CD4-positive, alpha-beta T cell (primary cell): ENCODE measurements around the gene USP37. TPM values are rescaled to one million over a fixed set of nuclear protein-coding genes. Genes with fewer than 3 reads are reported as not detected.

Source experiments
- ATAC-seq: fragments of 200-7000 bp; cut with Tn5 transposase; one replicate; pipeline ENCODE4 v1.10.0; 2022; ENCODE audit warnings: mild to moderate bottlenecking; ENCODE audit not compliant: poor library complexity
- CTCF ChIA-PET: fragments of 350-600 bp; sonication (Branson Sonifier 250); formaldehyde crosslinking; loops from one replicate; lab custom pipeline; 2021; ENCODE audit warnings: antibody characterized with exemption, inconsistent platforms; lab: Charles Lee
- POLR2A ChIA-PET: fragments of 350-600 bp; sonication (Branson Sonifier 250); formaldehyde crosslinking; loops from one replicate; lab custom pipeline; 2021; ENCODE audit warnings: antibody characterized with exemption, inconsistent platforms; lab: Charles Lee
- DNase-seq, 14 experiments: peaks; one replicate each; pipeline ENCODE4 v3.0.0-alpha.2; 2013 to 2020; ENCODE audit warnings: mixed read lengths in 2 of 14
- H3K27ac ChIP-seq, 2 donors: one replicate each; pipeline versions ENCODE4 v1.5.1 to v1.7.0; 2013; ENCODE audit warnings: low read length in 2 of 2, low read depth in 1 of 2, mild to moderate bottlenecking in 1 of 2
- H3K27me3 ChIP-seq, 2 experiments: 1 replicate in 1 of 2; 2 replicates in 1 of 2; pipeline versions ENCODE4 v1.6.1 to v1.7.0; 2013; ENCODE audit warnings: low read length in 2 of 2, control low read depth in 1 of 2, mild to moderate bottlenecking in 1 of 2, moderate library complexity in 1 of 2; ENCODE audit not compliant: insufficient read depth in 2 of 2, control insufficient read depth in 1 of 2
- H3K36me3 ChIP-seq: one replicate; pipeline ENCODE4 v1.6.1; 2013; ENCODE audit warnings: low read length, control low read depth; ENCODE audit not compliant: insufficient read depth
- H3K4me1 ChIP-seq: one replicate; pipeline ENCODE4 v1.6.1; 2013; ENCODE audit warnings: low read length, control low read depth; ENCODE audit not compliant: insufficient read depth
- H3K4me3 ChIP-seq: one replicate; pipeline ENCODE4 v1.5.1; 2013; ENCODE audit warnings: mild to moderate bottlenecking, low read length, moderate library complexity
- H3K9me3 ChIP-seq, 2 experiments: 1 replicate in 1 of 2; 2 replicates in 1 of 2; pipeline versions ENCODE4 v1.6.1 to v1.7.0; 2013; ENCODE audit warnings: low read length in 2 of 2, mild to moderate bottlenecking in 2 of 2, control low read depth in 1 of 2, moderate library complexity in 1 of 2; ENCODE audit not compliant: control insufficient read depth in 1 of 2, insufficient read depth in 1 of 2
- H3K27ac Mint-ChIP-seq: one replicate; pipeline ENCODE4 v1.8.0; 2020; ENCODE audit warnings: mixed read lengths
- H3K27me3 Mint-ChIP-seq: one replicate; pipeline ENCODE4 v1.8.0; 2021; ENCODE audit warnings: mixed read lengths
- H3K36me3 Mint-ChIP-seq: one replicate; pipeline ENCODE4 v1.8.0; 2021; ENCODE audit warnings: low read depth, mixed read lengths
- H3K4me1 Mint-ChIP-seq: one replicate; pipeline ENCODE4 v1.8.0; 2021; ENCODE audit warnings: low read depth, mixed read lengths
- H3K4me3 Mint-ChIP-seq: one replicate; pipeline ENCODE4 v1.8.0; 2020; ENCODE audit warnings: mild to moderate bottlenecking, mixed read lengths
- H3K9me3 Mint-ChIP-seq: one replicate; pipeline ENCODE4 v1.8.0; 2020; ENCODE audit warnings: mixed read lengths
- intact Hi-C, 2 experiments: fragments of 100-400 bp; cut with DNase I in 1 of 2; cut with micrococcal nuclease in 1 of 2; formaldehyde crosslinking; loops; one replicate each; pipeline versions ENCODE4 v1.15.1 to v1.9.0; 2023 to 2025; cut with DNase I, micrococcal nuclease
- total RNA-seq, 174 experiments: library from RNA in 2 of 174; stranded (reverse) in 2 of 174; gene quantifications; one replicate each; pipeline ENCODE4 v1.2.3 and lab custom pipeline; 2021 to 2026
- TF ChIP-seq, protein P1 (sequence below): fragments of 200-600 bp; IDR thresholded peaks from one replicate; pipeline ENCODE4 v1.8.0; 2022; ENCODE audit warnings: antibody characterized with exemption, mild to moderate bottlenecking

The USP37 gene
- total RNA-seq, 2 experiments from 2014 or later: 20.2 to 24.4 TPM

DNA sequence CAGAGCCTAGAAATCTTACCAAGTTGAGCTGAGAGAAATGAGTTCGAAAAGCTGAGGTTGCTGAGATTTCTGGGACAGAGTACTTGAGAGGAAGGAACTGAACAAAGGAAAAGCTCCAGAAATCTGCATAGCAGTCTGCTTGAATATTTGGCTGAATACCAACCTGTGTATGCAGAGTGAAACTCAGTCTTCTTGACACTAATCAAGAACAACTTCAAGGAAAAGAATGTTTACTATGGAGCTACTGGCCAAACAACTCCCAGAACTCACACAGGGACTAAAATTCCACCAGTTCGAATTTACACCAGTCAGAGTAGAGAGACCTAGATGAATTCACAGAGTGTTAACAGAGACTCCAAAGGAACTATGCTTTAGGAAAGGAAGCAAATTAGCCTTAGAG lies 66.5 kb downstream of the USP37 start:
- Histone ChIP-seq H3K9me3 (no peaks in the 10 kb centered on the region), H3K4me1 (no peaks in the 10 kb centered on the region), H3K27ac (no peak overlapping the region), H3K4me3 (no peak overlapping the region), H3K27me3 (no peaks in the 10 kb centered on the region), H3K36me3 (peaks cover 36% of the 10 kb centered on the region)
- H3K36me3 Mint-ChIP-seq: peaks cover 63% of the 10 kb centered on the region
- H3K4me3 Mint-ChIP-seq: no peak overlapping the region
- H3K27me3 Mint-ChIP-seq: no peaks in the 10 kb centered on the region
- intact Hi-C loops: no loop called here
- ChIA-PET CTCF (interaction anchor here (0.9 kb wide), 1 partner anchor 226 kb away, joined by 3 read pairs; no protein-coding TSS in a partner anchor), POLR2A (interaction anchor here (1.0 kb wide), 1 partner anchor 17 kb away, joined by 3 read pairs; no protein-coding TSS in a partner anchor)
- no peaks in the 10 kb centered on the region for H3K9me3 Mint-ChIP-seq
- ATAC-seq (no peak), DNase-seq (no peak)
- TF ChIP-seq, protein P1, sequence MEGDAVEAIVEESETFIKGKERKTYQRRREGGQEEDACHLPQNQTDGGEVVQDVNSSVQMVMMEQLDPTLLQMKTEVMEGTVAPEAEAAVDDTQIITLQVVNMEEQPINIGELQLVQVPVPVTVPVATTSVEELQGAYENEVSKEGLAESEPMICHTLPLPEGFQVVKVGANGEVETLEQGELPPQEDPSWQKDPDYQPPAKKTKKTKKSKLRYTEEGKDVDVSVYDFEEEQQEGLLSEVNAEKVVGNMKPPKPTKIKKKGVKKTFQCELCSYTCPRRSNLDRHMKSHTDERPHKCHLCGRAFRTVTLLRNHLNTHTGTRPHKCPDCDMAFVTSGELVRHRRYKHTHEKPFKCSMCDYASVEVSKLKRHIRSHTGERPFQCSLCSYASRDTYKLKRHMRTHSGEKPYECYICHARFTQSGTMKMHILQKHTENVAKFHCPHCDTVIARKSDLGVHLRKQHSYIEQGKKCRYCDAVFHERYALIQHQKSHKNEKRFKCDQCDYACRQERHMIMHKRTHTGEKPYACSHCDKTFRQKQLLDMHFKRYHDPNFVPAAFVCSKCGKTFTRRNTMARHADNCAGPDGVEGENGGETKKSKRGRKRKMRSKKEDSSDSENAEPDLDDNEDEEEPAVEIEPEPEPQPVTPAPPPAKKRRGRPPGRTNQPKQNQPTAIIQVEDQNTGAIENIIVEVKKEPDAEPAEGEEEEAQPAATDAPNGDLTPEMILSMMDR: no peak
- no peak overlapping the region for H3K27ac Mint-ChIP-seq
- H3K4me1 Mint-ChIP-seq: no peaks in the 10 kb centered on the region

DNA sequence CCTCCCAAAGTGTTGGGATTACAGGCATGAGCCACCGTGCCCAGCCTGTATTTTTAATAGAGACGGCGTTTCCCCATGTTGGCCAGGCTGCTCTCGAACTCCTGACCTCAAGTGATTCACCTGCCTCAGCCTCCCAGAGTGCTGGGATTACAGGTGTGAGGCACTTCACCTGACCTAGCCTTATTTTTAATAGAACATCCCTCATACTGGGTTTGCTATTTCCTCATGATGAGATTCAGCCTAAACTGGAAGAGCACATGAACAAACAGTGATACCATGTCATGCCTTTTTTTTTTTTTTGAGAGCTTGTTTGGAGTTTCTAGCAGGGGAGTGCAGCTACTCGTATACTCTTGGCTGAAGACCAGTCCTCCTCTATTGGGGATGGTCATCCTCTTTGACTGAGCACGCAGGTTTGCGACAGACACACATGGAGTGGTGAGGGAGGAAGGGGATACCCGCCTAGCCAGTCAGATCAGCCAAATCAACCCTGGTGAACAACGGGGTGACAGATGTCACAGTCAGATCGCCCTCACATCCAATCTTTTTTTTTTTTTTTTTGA lies 67.6 kb downstream of the USP37 start:
- no peak for ATAC-seq
- no peaks in the 10 kb centered on the region for H3K27me3 Mint-ChIP-seq
- no peak for DNase-seq
- ChIA-PET POLR2A (no interaction called here), CTCF (no interaction called here)
- H3K4me3 Mint-ChIP-seq: no peak overlapping the region
- TF ChIP-seq, protein P1: no peak
- intact Hi-C loops: no loop called here
- Histone ChIP-seq H3K4me3 (no peak overlapping the region), H3K27ac (no peak overlapping the region), H3K4me1 (no peaks in the 10 kb centered on the region), H3K27me3 (no peaks in the 10 kb centered on the region), H3K9me3 (no peaks in the 10 kb centered on the region), H3K36me3 (peaks cover 40% of the 10 kb centered on the region)
- no peaks in the 10 kb centered on the region for H3K9me3 Mint-ChIP-seq
- peaks cover 64% of the 10 kb centered on the region for H3K36me3 Mint-ChIP-seq
- no peaks in the 10 kb centered on the region for H3K4me1 Mint-ChIP-seq
- no peak overlapping the region for H3K27ac Mint-ChIP-seq

DNA sequence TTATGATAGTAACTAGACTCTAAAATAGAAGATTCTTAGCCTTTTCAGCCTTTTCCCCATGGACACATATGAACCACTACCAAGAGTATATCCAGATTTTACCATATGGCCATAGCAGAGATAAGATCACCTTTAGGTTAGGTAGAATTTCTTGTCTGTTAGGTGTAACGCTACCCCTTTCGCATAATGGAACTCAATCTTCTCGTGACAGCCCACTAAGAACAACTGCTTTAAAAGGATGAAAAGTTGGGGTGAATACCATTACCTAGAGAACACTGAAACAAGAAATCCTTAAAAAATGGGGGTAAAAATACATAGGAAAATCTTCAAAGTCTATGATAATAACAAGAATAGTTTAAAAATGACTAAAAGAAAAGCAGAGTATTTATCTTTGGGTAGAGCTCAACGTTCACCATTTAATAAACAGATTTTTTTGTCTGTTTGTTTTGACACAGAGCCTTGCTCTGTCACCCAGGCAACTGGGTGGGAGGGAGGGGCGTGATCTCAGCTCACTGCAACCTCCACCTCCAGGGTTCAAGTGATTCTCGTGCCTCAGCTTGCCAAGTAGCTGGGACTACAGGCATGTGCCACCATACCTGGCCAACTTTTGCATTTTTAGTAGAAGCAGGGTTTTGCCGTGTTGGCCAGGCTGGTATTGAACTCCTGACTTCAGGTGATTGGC lies 82.0 kb downstream of the USP37 start:
- H3K9me3 Mint-ChIP-seq: no peaks in the 10 kb centered on the region
- no peaks in the 10 kb centered on the region for H3K4me1 ChIP-seq
- no peaks in the 10 kb centered on the region for H3K9me3 ChIP-seq
- H3K36me3 Mint-ChIP-seq: peaks cover 76% of the 10 kb centered on the region
- no peak overlapping the region for H3K27ac Mint-ChIP-seq
- intact Hi-C loops: no loop called here
- ATAC-seq (no peak), DNase-seq (no peak)
- POLR2A ChIA-PET: no interaction called here
- peaks cover 24% of the 10 kb centered on the region for H3K4me1 Mint-ChIP-seq
- CTCF ChIA-PET: no interaction called here
- H3K4me3 ChIP-seq: no peak overlapping the region
- H3K27me3 ChIP-seq: no peaks in the 10 kb centered on the region
- H3K27me3 Mint-ChIP-seq: no peaks in the 10 kb centered on the region
- H3K27ac ChIP-seq: no peak overlapping the region
- TF ChIP-seq, protein P1: no peak
- H3K36me3 ChIP-seq: peaks cover 59% of the 10 kb centered on the region
- H3K4me3 Mint-ChIP-seq: no peak overlapping the region
